Measurements from ENCODE around the gene SYCE1L.

SYCE1L gene

DNA sequence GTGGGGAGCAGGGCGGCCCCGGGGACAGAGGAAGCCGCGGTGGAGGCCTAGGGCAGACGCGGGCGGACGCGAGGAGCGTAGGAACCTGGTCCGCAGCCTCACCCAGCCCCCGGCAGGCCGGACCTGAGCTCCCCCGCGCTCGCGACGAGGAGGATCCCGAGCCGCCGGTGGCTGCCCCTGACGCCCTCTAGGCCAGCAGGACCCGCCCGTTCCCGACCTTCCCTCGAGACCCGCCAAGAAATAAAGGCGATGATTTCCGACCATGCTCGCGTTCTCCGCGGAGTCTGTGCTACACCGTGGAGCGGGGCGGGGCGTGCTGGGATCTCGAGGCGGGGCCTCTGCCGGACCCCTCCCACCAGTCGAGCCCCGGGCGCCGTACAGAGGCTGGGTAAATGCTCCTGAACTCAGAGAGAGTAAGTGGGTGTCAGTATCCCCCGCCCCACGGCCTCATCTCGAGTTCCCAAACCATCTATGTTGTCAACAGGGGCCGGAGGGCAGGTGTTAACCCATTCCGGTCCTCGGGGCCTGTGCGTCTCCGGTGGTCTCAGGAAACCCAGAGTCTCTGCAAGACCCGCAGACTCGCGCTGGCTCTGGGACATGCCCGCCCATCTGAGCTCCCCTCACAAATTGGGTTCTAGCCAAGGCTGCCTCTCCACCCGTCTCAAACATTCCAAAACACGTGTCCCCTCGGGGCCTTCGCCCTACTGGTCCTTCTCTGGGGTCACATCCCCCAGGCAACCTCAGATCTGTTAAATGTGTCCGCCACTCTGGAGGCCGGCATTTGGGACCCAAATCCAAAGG is 13.7 kb downstream of the SYCE1L start:
- no peaks in the 10 kb centered on the region for H3K9me3 ChIP-seq (ENCODE audit: control insufficient read depth, insufficient read depth, low read depth, low read length)
- no peak for TF ChIP-seq ZNF544 (tag by site-specific recombination; IDR thresholded peaks at IDR 0.05)
- TF ChIP-seq ZNF146 (tag by site-specific recombination; IDR thresholded peaks at IDR 0.05), result no peak
- TF ChIP-seq ZNF664 (tag by site-specific recombination; IDR thresholded peaks at IDR 0.05), result no peak
- TF ChIP-seq, protein P1, sequence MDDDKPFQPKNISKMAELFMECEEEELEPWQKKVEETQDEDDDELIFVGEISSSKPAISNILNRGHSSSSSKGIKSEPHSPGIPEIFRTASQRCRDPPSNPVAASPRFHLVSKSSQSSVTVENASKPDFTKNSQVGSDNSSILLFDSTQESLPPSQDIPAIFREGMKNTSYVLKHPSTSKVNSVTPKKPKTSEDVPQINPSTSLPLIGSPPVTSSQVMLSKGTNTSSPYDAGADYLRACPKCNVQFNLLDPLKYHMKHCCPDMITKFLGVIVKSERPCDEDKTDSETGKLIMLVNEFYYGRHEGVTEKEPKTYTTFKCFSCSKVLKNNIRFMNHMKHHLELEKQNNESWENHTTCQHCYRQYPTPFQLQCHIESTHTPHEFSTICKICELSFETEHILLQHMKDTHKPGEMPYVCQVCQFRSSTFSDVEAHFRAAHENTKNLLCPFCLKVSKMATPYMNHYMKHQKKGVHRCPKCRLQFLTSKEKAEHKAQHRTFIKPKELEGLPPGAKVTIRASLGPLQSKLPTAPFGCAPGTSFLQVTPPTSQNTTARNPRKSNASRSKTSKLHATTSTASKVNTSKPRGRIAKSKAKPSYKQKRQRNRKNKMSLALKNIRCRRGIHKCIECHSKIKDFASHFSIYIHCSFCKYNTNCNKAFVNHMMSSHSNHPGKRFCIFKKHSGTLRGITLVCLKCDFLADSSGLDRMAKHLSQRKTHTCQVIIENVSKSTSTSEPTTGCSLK (tag by site-specific recombination; IDR thresholded peaks at IDR 0.05), result no peak
- TF ChIP-seq ZNF623 (tag by site-specific recombination; IDR thresholded peaks at IDR 0.05), result no peak
- TF ChIP-seq ZNF324 (tag by site-specific recombination; IDR thresholded peaks at IDR 0.05), result no peak
- TF ChIP-seq ZNF335 (tag by site-specific recombination; conservative IDR thresholded peaks at IDR 0.05), result peak; percentile 65
- TF ChIP-seq BCL11A (tag by site-specific recombination; IDR thresholded peaks at IDR 0.05; ENCODE audit: low read depth), result no peak
- no peak for TF ChIP-seq SP7 (tag by site-specific recombination; IDR thresholded peaks at IDR 0.05)
- TF ChIP-seq, protein P2, sequence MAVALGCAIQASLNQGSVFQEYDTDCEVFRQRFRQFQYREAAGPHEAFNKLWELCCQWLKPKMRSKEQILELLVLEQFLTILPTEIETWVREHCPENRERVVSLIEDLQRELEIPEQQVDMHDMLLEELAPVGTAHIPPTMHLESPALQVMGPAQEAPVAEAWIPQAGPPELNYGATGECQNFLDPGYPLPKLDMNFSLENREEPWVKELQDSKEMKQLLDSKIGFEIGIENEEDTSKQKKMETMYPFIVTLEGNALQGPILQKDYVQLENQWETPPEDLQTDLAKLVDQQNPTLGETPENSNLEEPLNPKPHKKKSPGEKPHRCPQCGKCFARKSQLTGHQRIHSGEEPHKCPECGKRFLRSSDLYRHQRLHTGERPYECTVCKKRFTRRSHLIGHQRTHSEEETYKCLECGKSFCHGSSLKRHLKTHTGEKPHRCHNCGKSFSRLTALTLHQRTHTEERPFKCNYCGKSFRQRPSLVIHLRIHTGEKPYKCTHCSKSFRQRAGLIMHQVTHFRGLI (tag by site-specific recombination; IDR thresholded peaks at IDR 0.05), result no peak
- no peak for TF ChIP-seq CTCF (tag by site-specific recombination; IDR thresholded peaks at IDR 0.05)
- no peak for TF ChIP-seq ZNF214 (tag by site-specific recombination; IDR thresholded peaks at IDR 0.05; ENCODE audit: borderline replicate concordance)
- no peak for TF ChIP-seq HOXC10 (CRISPR knock-in tag; IDR thresholded peaks at IDR 0.05)
- TF ChIP-seq ZNF138 (tag by site-specific recombination; IDR thresholded peaks at IDR 0.05; ENCODE audit: borderline replicate concordance), result no peak
- TF ChIP-seq ZNF747 (tag by site-specific recombination; IDR thresholded peaks at IDR 0.05), result no peak
- no peak for TF ChIP-seq ZNF175 (tag by site-specific recombination; IDR thresholded peaks at IDR 0.05)
- no peak for TF ChIP-seq ZNF785 (tag by site-specific recombination; IDR thresholded peaks at IDR 0.05)
- TF ChIP-seq ZBTB44 (tag by site-specific recombination; IDR thresholded peaks at IDR 0.05), result no peak
- TF ChIP-seq ZNF292 (tag by site-specific recombination; IDR thresholded peaks at IDR 0.05; ENCODE audit: borderline replicate concordance, low read depth), result no peak
- no peak for TF ChIP-seq ZNF529 (tag by site-specific recombination; IDR thresholded peaks at IDR 0.05; ENCODE audit: insufficient replicate concordance)
- TF ChIP-seq, protein P3, sequence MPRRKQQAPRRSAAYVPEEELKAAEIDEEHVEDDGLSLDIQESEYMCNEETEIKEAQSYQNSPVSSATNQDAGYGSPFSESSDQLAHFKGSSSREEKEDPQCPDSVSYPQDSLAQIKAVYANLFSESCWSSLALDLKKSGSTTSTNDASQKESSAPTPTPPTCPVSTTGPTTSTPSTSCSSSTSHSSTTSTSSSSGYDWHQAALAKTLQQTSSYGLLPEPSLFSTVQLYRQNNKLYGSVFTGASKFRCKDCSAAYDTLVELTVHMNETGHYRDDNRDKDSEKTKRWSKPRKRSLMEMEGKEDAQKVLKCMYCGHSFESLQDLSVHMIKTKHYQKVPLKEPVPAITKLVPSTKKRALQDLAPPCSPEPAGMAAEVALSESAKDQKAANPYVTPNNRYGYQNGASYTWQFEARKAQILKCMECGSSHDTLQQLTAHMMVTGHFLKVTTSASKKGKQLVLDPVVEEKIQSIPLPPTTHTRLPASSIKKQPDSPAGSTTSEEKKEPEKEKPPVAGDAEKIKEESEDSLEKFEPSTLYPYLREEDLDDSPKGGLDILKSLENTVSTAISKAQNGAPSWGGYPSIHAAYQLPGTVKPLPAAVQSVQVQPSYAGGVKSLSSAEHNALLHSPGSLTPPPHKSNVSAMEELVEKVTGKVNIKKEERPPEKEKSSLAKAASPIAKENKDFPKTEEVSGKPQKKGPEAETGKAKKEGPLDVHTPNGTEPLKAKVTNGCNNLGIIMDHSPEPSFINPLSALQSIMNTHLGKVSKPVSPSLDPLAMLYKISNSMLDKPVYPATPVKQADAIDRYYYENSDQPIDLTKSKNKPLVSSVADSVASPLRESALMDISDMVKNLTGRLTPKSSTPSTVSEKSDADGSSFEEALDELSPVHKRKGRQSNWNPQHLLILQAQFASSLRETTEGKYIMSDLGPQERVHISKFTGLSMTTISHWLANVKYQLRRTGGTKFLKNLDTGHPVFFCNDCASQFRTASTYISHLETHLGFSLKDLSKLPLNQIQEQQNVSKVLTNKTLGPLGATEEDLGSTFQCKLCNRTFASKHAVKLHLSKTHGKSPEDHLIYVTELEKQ (tag by site-specific recombination; IDR thresholded peaks at IDR 0.05; ENCODE audit: borderline replicate concordance), result no peak
- peak; percentile 87 for TF ChIP-seq ZBTB11 (tag by site-specific recombination; conservative IDR thresholded peaks at IDR 0.05; ENCODE audit: low read depth)
- TF ChIP-seq ZNF792 (tag by site-specific recombination; IDR thresholded peaks at IDR 0.05), result no peak

More for the DNA sequence above, 13.7 kb downstream of the SYCE1L start:
- Histone ChIP-seq H3K36me3 (ENCODE audit: control insufficient read depth in 2 of 2, insufficient read depth in 1 of 2, low read length in 2 of 2) (no peaks in the 10 kb centered on the region), H3K27ac (ENCODE audit: extremely low read depth, low read depth, low read length) (peak overlapping the region; percentile 89), H3K4me1 (ENCODE audit: control insufficient read depth, insufficient read depth, low read length) (peaks cover 3% of the 10 kb centered on the region; the same call in 1 of the 2 replicates), H3K4me3 (ENCODE audit: low read depth, low read length) (peak overlapping the region; percentile 54)
- ChIA-PET CTCF (no interaction called here), POLR2A (interaction anchor here (1.0 kb wide), 1 partner anchor 22 kb away, joined by 3 read pairs; the partner anchor contains the start of gene MON1B)
